NCI-H510A (cell line): ENCODE measurements around the gene RAN.
"Not testable (repeated sequence)": the region's sequence is repeated elsewhere in the genome, so short reads cannot be mapped to it uniquely, and the experiment has no call there.

Source experiments
- DNase-seq: peaks from one replicate; lab custom pipeline; 2025; lab: John Stamatoyannopoulos, UW

Gene RAN

GRCh38 chr12:130878193-130879185 lies 6.6 kb downstream of the RAN start:
- DNase-seq: no peak

GRCh38 chr12:130879212-130879686 lies 7.4 kb downstream of the RAN start:
- no peak for DNase-seq

- no peak for DNase-seq
These were observed 8.0 kb downstream of the RAN start for GRCh38 chr12:130879781-130880389.

DNA sequence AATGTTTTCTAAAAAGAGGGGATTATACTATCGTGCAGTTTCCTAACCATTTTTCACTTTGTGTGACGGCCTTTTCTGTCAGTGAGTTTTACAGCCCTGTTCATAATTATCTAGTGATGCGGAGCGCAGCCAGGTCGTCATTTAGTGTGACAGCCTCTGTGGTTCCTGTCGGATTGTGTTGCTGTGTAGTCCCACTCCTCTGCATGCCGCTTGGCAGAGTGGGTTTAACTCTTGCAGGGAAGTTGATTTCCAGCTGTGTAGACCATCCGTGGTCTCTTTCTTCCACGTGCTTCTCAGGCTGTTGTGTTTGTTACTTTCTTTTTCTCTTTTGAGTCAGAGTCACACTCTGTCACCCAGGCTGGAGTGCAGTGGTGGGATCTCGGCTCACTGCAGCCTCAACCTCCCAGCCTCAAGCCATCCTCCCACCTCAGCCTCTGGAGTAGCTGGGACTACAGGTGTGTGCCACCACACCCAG lies 8.6 kb downstream of the RAN start:
- DNase-seq: no peak

DNA sequence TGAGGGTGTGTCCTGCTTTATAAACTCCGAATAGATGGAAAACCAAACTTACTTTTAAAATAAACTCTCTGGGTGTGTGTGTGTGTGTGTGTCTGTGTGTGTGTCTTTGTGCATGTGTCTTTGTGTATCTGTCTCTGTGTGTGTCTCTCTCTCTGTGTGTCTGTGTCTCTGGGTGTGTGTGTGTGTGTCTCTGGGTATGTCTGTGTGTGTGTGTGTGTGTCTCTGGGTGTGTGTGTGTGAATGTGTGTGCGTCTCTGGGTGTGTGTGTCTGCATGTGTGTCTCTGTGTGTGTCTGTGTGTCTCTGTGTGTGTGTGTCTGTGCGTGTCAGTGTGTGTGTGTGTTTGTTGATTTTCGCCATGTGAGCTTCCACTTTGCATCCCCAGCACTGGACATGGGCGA lies 9.2 kb downstream of the RAN start:
- DNase-seq: no peak

- DNase-seq: no peak
These were observed 9.7 kb downstream of the RAN start for GRCh38 chr12:130881548-130881947.

DNA sequence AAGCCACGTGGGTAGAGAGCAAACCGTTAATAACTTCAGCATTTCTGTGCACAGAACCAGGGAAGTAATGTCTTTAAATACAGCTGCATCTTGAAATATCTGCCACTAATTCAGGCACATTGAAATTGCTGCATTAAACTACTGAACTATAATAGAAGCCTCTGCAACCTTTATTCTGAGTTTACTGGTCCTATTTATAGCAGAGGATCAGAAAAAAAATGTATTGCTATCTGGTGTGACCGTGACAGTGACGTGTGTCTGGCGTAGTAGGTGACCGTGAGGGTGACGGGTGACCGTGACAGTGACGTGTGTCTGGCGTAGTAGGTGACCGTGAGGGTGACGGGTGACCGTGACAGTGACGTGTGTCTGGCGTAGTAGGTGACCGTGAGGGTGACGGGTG lies 15.3 kb downstream of the RAN start:
- not testable (repeated sequence) for DNase-seq

DNA sequence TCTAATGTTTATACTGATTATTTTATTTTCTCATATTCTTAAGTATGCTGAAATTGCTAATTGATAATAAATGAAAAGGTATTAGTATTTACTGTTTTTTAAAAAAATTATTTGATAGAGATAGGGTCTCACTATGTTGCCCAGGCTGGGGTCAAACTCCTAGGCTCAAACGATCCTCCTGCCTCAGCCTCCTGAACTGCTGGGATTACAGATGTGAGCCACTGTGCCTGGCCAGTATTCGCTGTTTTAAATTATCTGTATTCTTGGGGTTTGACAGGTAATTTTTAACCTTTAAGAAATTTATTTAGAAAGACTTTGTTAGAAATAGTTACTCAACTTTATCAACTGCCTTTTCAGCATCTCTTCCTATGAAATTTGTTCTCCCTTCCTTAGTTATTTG lies 32.2 kb downstream of the RAN start:
- DNase-seq: no peak

DNA sequence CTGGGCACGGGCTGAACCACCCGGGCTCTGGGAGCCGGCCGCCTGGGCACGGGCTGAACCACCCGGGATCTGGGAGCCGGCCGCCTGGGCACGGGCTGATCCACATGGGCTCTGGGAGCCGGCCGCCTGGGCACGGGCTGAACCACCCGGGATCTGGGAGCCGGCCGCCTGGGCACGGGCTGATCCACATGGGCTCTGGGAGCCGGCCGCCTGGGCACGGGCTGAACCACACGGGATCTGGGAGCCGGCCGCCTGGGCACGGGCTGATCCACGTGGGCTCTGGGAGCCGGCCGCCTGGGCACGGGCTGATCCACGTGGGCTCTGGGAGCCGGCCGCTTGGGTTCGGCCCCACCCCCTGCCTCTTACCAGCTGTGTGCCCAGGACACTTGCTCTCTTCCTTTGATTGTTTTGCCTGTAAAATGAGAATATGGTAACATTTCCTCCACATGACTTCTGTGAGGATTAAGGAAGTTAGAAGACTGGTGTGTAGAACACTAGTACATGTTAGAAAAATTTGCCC lies 33.1 kb downstream of the RAN start:
- not testable (repeated sequence) for DNase-seq

DNA sequence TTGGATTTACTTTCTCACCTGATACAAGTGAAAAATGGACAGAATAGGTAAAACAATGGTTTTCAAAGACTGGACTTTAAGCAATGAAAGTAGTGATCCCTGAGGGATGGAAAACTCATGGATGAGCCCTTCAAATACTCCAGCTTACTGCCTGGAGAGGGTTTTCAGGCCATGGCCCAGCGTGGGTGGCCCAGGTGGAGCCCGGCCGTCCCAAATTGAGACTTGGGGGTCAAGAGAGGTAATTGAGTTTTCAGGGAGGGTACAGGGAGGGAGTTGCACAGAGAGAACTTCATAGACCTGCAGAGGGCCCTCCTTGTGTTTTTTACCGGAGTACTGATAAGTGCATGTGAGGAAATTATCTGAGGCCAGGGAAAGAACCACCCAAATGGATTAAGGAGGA lies 37.2 kb downstream of the RAN start:
- no peak for DNase-seq

- DNase-seq: no peak
These were observed 39.3 kb downstream of the RAN start for GRCh38 chr12:130911193-130911592.

- DNase-seq: no peak
These were observed 40.1 kb downstream of the RAN start for GRCh38 chr12:130911933-130912332.

- no peak for DNase-seq
These were observed 44.5 kb downstream of the RAN start for GRCh38 chr12:130916241-130916911.

DNA sequence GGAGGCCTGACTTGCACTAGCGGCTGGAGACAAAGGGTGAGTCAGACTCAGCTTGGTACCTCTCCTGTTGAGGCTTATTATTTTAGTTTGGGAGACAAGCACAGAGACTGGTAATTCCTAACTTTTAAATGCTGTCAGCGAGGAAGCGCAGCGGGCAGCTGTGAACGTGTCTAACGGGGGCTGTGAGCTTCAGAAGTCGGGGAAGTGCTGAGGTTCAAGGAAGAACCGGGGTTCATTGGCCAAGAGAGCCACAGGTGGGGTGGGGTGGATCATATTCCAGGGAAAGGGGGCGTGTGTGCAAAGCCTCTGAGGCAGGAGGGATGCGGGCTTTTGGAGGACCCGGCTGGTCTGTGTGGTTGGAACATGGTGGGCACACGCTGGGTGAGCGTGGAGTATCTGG lies 45.7 kb downstream of the RAN start:
- no peak for DNase-seq

GRCh38 chr12:130919086-130919485 lies 47.2 kb downstream of the RAN start:
- DNase-seq: no peak

DNA sequence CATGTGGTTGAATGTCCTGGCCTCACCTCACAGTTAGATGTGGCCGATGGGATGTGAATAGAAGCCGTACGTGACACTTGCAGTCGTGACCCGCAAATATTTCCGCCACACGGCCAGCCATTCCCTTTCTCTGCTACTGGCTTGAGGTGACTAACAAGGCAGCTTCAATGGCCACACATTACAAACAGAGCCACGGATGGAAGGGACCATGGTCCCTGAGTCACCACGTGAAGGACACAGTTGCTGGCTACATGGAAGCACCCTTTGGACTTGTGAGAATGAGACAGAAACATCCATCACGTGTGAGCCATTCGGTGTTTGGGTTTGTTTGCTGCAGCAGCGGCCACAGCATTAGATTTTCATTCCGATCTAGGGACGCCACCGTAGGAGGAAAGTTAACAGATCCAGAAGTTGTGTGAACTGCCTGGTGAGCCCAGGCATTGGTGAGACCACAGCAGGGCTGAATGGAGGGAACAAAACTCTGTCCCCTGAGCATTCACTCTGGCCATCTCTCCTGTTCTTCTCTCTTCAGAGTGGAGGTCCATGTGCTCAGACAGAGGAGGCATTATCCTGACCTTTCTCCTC lies 48.3 kb downstream of the RAN start:
- DNase-seq: no peak

DNA sequence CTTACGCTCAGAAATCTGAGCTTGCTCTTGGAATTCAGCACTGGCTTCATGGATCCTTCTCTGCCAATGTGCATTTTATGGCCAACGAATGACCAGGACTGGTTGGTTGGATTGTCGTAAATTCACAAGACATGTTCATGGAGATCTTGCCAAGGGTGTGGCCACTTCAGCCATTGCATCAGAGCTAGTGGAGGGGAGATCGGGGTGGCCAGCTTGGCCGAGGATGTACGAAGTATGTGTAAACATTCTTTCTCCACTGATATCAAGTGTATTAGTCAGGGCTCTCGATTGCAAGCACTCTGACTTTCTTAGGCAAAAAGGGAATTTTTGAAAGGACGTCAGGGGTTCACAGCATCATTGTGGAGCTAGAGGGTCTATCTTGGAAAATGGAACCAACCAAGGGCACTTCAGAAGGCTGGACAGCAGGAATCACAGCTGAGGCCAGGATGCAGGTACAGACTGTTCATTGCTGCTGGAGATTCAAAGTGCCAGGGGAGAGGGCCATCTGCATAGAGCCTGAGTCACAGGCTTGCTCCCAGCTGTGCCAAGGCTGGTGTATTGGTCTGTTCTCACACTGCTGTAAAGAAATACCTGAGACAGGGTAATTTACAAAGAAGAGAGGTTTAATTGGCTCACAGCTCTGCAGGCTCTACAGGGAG lies 49.0 kb downstream of the RAN start:
- no peak for DNase-seq

- no peak for DNase-seq
These were observed 50.7 kb downstream of the RAN start for GRCh38 chr12:130922511-130922953.

GRCh38 chr12:130924966-130925665 lies 53.2 kb downstream of the RAN start:
- DNase-seq: no peak

DNA sequence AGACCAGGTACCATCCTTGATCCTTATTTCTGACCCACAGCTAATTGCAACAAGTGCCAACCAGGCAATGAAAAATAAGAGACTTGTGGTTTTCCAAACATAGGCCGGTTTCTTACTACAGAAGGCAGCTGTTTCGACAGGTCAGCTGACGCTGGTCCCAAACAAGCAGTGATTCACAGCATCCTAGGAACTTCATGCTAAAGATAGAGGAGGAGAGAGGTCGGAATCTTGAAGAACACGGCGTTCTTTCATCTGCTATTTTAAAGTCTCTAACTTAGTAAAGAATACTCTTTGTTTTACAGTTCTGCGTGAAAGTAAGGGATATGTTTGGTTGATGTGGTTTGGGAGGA lies 53.8 kb downstream of the RAN start:
- no peak for DNase-seq
